Measurements from ENCODE around the gene GRID1. TPM values are rescaled to one million over a fixed set of nuclear protein-coding genes. Genes with fewer than 3 reads are reported as not detected.

GRID1 gene
- total RNA-seq, 1 experiment from 2014 or later, result 5.6 TPM

DNA sequence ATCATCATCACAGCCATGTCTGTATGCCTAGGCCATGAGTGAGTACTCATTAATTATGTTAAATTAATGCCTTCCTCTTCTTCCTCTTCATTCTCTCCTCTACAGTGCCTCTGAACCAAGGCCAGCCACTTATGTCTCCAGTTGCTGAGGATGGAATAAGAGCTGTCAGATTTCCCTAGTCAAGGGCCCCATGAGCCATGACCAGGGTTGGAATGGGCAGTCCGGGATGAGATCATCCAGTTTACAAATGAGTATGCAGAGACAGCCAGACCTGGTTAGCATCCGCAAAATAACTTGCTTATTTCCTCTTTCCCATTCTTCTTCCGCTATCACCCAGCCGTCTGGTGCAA lies 342.7 kb downstream of the GRID1 start (continued):
- no peak for TF ChIP-seq ZBTB33 (IDR thresholded peaks at IDR 0.05; ENCODE audit: extremely low read depth, insufficient replicate concordance, low read length)

GRCh38 chr10:86023336-86023735 lies 343.3 kb downstream of the GRID1 start:
- Histone ChIP-seq H3K4me2 (ENCODE audit: low read length) (no peak overlapping the region), H3K4me3 (replicated peaks in 1 of 2; ENCODE audit: low read depth in 1 of 2, low read length in 2 of 2) (no peak overlapping the region), H3K79me2 (ENCODE audit: insufficient read depth, low read length) (no peaks in the 10 kb centered on the region), H3K9me2 (ENCODE audit: insufficient read depth) (no peaks in the 10 kb centered on the region), H3K27ac (ENCODE audit: low read depth, low read length) (no peak overlapping the region), H3K36me3 (ENCODE audit: control insufficient read depth in 1 of 2, insufficient read depth in 2 of 2, low read length in 2 of 2) (no peaks in the 10 kb centered on the region), H3K9me3 (ENCODE audit: control insufficient read depth in 1 of 2, insufficient read depth in 1 of 2, low read depth in 1 of 2, low read length in 2 of 2) (no peaks in the 10 kb centered on the region), H3K27me3 (ENCODE audit: insufficient read depth, low read length) (no peaks in the 10 kb centered on the region), H3K9ac (ENCODE audit: low read length) (no peak overlapping the region), H2AFZ (ENCODE audit: low read depth, low read length, poor library complexity, severe bottlenecking) (no peak overlapping the region), H3K4me1 (ENCODE audit: control insufficient read depth in 1 of 2, insufficient read depth in 2 of 2, low read length in 2 of 2) (no peaks in the 10 kb centered on the region), H4K20me1 (ENCODE audit: insufficient read depth) (no peaks in the 10 kb centered on the region)
- TF ChIP-seq ZBTB33 (IDR thresholded peaks at IDR 0.05; ENCODE audit: extremely low read depth, insufficient replicate concordance, low read length), result no peak
- no peak for TF ChIP-seq ELF1 (IDR thresholded peaks at IDR 0.05; ENCODE audit: borderline replicate concordance, low read depth)
- TF ChIP-seq FOSL1 (IDR thresholded peaks at IDR 0.05; ENCODE audit: low read depth), result no peak
- no peak for TF ChIP-seq RAD21 (IDR thresholded peaks at IDR 0.05; ENCODE audit: low read depth)
- BruUV-seq (replicated peaks), result no TSS peak
- ChIA-PET CTCF (no interaction called here), RAD21 (ENCODE audit: low non-redundant PET in 1 of 2, low total read pairs in 2 of 2, uncharacterized antibody in 2 of 2, unreplicated experiment in 2 of 2) (no interaction called here), POLR2A (no interaction called here)
- DNase-seq (ENCODE audit: low read depth, low spot score) (no peak), ATAC-seq (no peak)
- intact Hi-C loops (cut with micrococcal nuclease), result no loop called here

Data from HCT116 (cell line).